Tibial artery (tissue), 4 donors: ENCODE results near the gene C8B.

Source experiments
- DNase-seq, 2 donors: peaks; one replicate each; pipeline ENCODE4 v3.0.0-alpha.2; 2019
- H3K27ac ChIP-seq, 2 donors: fragments of 200-600 bp; sonication (generic) in 1 of 2; 1 replicate in 1 of 2; 2 replicates in 1 of 2; pipeline ENCODE4 v1.5.1; 2018 to 2019; ENCODE audit warnings: mild to moderate bottlenecking in 1 of 2
- H3K27me3 ChIP-seq, 2 donors: fragments of 200-600 bp; sonication (generic) in 1 of 2; one replicate each; pipeline versions ENCODE4 v1.5.1 to v1.6.0; 2016 to 2019
- H3K36me3 ChIP-seq, 3 donors: fragments of 200-600 bp; sonication (generic) in 2 of 3; one replicate each; pipeline ENCODE4 v1.5.1; 2016 to 2019; ENCODE audit warnings: mild to moderate bottlenecking in 2 of 3
- H3K4me1 ChIP-seq, 4 donors: fragments of 200-600 bp; sonication (generic) in 2 of 4; 1 replicate in 3 of 4; 2 replicates in 1 of 4; pipeline ENCODE4 v1.5.1; 2016 to 2019
- H3K4me3 ChIP-seq, 2 donors: fragments of 200-600 bp; sonication (generic) in 1 of 2; 1 replicate in 1 of 2; 2 replicates in 1 of 2; pipeline ENCODE4 v1.5.1; 2018 to 2019; ENCODE audit warnings: mild to moderate bottlenecking in 2 of 2
- H3K9me3 ChIP-seq, 3 donors: fragments of 200-600 bp; sonication (generic) in 1 of 3; one replicate each; pipeline ENCODE4 v1.5.1; 2016 to 2019
- intact Hi-C: fragments of 100-400 bp; cut with DNase I; formaldehyde crosslinking; loops from one replicate; pipeline ENCODE4 v1.15.0; 2023; ENCODE audit warnings: low total_unique reads
- TF ChIP-seq, protein P1 (sequence below), 2 experiments: fragments of 200-600 bp in 1 of 2; fragments of 450-650 bp in 1 of 2; IDR thresholded peaks; one replicate each; pipeline ENCODE4 v1.5.1; 2017 to 2019; ENCODE audit warnings: antibody characterized with exemption in 2 of 2, mild to moderate bottlenecking in 1 of 2, moderate library complexity in 1 of 2

The C8B gene

DNA sequence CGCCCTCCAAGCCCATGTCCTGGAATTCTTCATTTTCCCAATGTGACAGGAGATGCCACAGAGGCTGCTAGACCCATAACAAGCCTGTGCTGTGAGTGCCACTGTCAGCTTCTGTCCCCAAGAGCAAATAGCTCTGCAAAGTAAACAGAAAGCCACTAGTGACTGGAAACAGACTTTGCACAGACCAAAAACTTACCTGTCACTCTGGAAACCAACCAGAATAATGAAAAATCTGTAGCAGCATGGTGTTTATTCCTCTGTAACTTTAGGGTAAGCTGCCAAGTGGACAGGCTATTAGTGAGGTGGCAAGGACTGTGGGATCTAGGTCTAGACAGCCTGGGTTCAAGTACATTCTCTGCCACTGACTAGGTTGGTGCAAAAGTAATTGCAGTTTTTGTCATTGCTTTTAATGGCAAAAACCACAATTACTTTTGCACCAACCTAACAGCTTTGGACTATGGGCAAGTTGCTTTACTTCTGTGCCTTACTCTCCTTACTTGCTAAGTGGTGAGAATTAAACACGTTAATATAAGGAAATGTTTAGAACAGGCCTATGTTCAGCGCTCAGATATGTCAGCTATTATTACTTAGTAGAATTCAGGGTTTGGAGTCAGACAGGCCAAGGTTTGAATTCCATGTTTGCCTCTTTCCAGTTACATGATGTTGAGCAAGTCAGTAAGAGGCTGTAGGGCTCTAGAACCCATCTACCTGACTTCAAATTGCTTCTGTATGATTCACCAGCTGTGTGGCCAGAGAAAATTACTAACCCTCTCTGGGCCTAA lies at the start of gene C8B:
C8B (minus strand) TSS at position 100 of the 782 bp plus-strand sequence; CDS start at position 33, 67 bp downstream.
- no peak for DNase-seq
- Histone ChIP-seq H3K4me1 (no peaks in the 10 kb centered on the region), H3K9me3 (peaks cover 0 to 5% (median 0%) of the 10 kb centered on the region in 3 donors), H3K4me3 (no peak within 1 kb of the TSS), H3K36me3 (no peaks in the 10 kb centered on the region), H3K27me3 (no peaks in the 10 kb centered on the region), H3K27ac (no peak within 1 kb of the TSS)
- TF ChIP-seq, protein P1, sequence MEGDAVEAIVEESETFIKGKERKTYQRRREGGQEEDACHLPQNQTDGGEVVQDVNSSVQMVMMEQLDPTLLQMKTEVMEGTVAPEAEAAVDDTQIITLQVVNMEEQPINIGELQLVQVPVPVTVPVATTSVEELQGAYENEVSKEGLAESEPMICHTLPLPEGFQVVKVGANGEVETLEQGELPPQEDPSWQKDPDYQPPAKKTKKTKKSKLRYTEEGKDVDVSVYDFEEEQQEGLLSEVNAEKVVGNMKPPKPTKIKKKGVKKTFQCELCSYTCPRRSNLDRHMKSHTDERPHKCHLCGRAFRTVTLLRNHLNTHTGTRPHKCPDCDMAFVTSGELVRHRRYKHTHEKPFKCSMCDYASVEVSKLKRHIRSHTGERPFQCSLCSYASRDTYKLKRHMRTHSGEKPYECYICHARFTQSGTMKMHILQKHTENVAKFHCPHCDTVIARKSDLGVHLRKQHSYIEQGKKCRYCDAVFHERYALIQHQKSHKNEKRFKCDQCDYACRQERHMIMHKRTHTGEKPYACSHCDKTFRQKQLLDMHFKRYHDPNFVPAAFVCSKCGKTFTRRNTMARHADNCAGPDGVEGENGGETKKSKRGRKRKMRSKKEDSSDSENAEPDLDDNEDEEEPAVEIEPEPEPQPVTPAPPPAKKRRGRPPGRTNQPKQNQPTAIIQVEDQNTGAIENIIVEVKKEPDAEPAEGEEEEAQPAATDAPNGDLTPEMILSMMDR (IDR thresholded peaks at IDR 0.05): no peak
- intact Hi-C loops: no loop called here

DNA sequence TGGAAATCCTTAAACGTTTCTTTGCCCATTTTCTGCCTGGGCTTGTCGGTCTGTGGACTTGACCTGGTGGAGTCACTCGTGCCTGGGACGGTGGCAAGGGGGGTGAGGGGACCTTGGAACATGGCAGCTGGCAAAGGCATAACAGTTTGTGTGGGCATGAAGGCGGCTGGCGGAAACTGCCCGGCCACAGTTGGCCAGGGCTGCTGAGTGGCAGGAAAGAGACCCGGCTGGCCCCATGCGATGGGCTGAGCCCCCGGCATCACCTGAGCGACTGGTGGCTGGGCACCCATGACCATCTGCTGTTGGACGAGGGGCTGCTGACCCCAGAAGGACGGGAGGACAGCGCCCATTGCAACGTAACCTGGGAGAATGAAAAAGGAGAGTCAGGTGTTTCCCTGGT lies 49.3 kb upstream of the C8B start:
- no peak overlapping the region for H3K4me3 ChIP-seq
- H3K9me3 ChIP-seq: no peaks in the 10 kb centered on the region
- DNase-seq: no peak
- TF ChIP-seq, protein P1 (IDR thresholded peaks at IDR 0.05): no peak
- H3K4me1 ChIP-seq: no peaks in the 10 kb centered on the region
- intact Hi-C loops: no loop called here
- no peak overlapping the region for H3K27ac ChIP-seq
- H3K27me3 ChIP-seq: no peaks in the 10 kb centered on the region
- no peaks in the 10 kb centered on the region for H3K36me3 ChIP-seq

DNA sequence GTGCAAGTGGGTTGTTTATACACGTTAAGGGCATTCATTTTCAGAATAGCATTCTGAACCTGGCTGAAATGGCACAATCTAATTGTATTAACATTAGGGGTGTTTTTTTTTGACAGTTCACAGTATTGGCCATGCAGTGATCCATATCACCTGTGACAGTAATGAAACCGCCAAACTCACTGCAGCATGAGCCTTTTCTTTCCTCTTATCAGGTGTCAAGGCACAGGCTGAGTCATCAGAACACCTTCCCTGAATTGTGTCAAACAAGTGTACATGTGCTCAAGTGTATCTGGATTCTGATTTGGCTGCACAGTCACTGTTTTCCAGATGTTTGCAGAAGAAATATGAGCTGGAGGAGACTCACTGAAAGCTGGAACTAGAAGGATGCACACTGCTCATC lies 47.7 kb upstream of the C8B start:
- TF ChIP-seq, protein P1 (IDR thresholded peaks at IDR 0.05): no peak
- H3K36me3 ChIP-seq: no peaks in the 10 kb centered on the region

DNA sequence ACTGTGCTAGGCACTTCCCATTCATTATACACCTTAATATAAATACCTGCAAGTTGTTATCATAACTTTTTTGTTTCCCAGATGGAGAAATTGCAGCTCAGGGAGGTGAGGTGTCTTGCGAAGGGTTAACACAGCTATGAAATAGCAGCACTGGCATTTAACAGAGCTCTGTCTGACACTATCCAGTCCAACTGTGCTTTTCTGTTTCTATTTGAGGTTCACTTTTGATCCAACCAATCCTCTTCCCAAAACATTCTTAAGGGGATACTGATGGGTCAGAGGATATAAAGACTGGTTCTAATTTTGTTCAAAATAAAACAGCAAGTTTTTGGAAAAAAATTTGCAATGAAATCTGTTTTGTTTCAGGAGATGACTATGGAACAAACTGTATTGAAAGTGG lies 46.5 kb upstream of the C8B start:
- intact Hi-C loops: no loop called here
- H3K27me3 ChIP-seq: no peaks in the 10 kb centered on the region
- no peak overlapping the region for H3K4me3 ChIP-seq
- H3K4me1 ChIP-seq: no peaks in the 10 kb centered on the region
- no peaks in the 10 kb centered on the region for H3K9me3 ChIP-seq
- DNase-seq: no peak
- H3K27ac ChIP-seq: no peak overlapping the region
- TF ChIP-seq, protein P1 (IDR thresholded peaks at IDR 0.05): no peak
- H3K36me3 ChIP-seq: no peaks in the 10 kb centered on the region

More for the DNA sequence above, 47.7 kb upstream of the C8B start:
- no peaks in the 10 kb centered on the region for H3K27me3 ChIP-seq
- H3K4me3 ChIP-seq: no peak overlapping the region
- no peaks in the 10 kb centered on the region for H3K4me1 ChIP-seq
- H3K9me3 ChIP-seq: no peaks in the 10 kb centered on the region
- intact Hi-C loops: no loop called here
- H3K27ac ChIP-seq: no peak overlapping the region
- DNase-seq: no peak

DNA sequence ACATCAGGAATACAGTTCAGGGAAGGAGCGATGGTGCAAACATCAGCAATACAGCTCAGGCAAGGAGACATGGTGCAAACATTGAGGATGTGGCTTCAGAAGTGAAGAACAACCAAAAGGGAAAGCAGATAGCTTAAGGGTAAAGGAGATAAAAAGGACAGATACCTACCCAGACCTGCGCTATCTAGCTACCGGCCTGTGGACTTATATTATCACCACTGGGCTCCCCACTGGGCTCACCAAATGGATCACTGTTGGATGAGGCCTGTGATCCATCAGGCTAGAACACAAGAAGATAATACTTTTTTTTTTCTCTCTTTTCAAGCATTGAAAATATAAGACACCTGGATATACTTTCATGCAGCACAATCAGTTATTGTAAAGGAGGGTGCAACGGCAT lies 44.7 kb upstream of the C8B start:
- no peak overlapping the region for H3K4me3 ChIP-seq
- no peaks in the 10 kb centered on the region for H3K27me3 ChIP-seq
- no peaks in the 10 kb centered on the region for H3K9me3 ChIP-seq
- TF ChIP-seq, protein P1 (IDR thresholded peaks at IDR 0.05): no peak
- H3K36me3 ChIP-seq: no peaks in the 10 kb centered on the region
- no peak for DNase-seq
- intact Hi-C loops: no loop called here
- H3K4me1 ChIP-seq: no peaks in the 10 kb centered on the region
- H3K27ac ChIP-seq: no peak overlapping the region
